ENCODE measurements around the gene TACR3.

- TF ChIP-seq CTCF (IDR thresholded peaks at IDR 0.05) (no peak), POLR2A (IDR thresholded peaks at IDR 0.05) (no peak), POLR2AphosphoS5 (IDR thresholded peaks at IDR 0.05) (no peak)
Measured at GRCh38 chr4:103757631-103758030, 37.8 kb upstream of the TACR3 start.

All from sigmoid colon (tissue), 4 donors.